Measurements from ENCODE around the gene RAD51AP1. TPM values are rescaled to one million over a fixed set of nuclear protein-coding genes. Genes with fewer than 3 reads are reported as not detected.

The RAD51AP1 gene
- total and polyA plus RNA-seq, 5 donors, result 0.28 to 1.9 (median 1.4) TPM

DNA sequence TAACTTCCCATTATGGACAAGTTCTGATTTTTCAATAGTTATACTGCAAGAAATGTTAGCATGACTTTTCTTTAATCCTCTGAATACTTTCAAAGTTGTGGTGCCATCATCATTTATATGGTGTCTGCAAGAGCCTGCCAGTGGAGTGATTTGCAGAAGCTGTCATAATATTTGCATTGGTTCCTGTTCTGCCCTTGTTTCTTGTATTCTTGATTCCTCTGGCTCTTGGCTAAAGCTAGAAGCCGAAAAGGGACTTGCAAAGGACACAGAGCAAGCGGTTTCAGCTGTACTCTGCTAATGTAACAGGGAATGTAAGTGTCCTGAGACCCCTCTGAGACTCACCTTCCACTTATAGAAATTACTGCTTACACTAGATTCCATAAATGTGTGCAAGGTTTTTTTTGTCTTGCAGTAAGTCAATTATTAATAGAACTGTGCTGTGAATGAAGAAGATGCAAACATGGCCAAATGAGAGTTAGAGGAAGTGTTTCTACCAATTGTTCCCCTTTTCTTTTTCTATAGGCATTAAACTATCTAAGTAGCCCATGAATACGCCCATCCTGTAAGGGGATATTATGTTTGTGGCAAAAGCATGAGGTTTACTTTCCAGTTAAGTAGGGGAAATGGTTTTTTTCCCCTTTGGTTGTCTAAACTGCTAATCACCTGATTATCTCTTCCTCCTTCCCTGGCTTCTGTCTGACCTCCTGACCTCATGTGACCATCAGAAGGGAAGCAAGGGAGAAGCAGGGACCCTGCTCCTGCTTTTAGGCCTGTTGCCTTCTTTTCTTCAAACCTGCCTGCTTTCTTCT is 28.6 kb downstream of the RAD51AP1 start:
- no peaks in the 10 kb centered on the region for H3K27me3 ChIP-seq (ENCODE audit: control insufficient read depth, insufficient read depth)
- intact Hi-C loops (cut with DNase I), result no loop called here
- no peaks in the 10 kb centered on the region for H3K4me1 ChIP-seq (ENCODE audit: control insufficient read depth, insufficient read depth, low read length)
- peak in 1 of 2 donors; percentile 50 for ATAC-seq
- H3K4me3 ChIP-seq (ENCODE audit: low read length), result no peak overlapping the region
- WGBS, result 66% methylated on average over 3 of the region's 3 CpGs
- no peaks in the 10 kb centered on the region for H3K9me3 ChIP-seq (ENCODE audit: control insufficient read depth, low read length)
- H3K27ac ChIP-seq (ENCODE audit: low read length), result no peak overlapping the region
- DNase-seq, result no peak

- Histone ChIP-seq H3K27me3 (ENCODE audit: control insufficient read depth, insufficient read depth) (no peaks in the 10 kb centered on the region), H3K4me1 (ENCODE audit: control insufficient read depth, insufficient read depth, low read length) (no peaks in the 10 kb centered on the region), H3K4me3 (ENCODE audit: low read length) (no peak overlapping the region), H3K9me3 (ENCODE audit: control insufficient read depth, low read length) (no peaks in the 10 kb centered on the region), H3K27ac (ENCODE audit: low read length) (no peak overlapping the region)
- no peak for DNase-seq
- no peak for ATAC-seq
- intact Hi-C loops (cut with DNase I), result no loop called here
- WGBS, result 93% methylated on average over 4 of the region's 4 CpGs
Observed at GRCh38 chr12:4569261-4569660, 30.6 kb downstream of the RAD51AP1 start.

DNA sequence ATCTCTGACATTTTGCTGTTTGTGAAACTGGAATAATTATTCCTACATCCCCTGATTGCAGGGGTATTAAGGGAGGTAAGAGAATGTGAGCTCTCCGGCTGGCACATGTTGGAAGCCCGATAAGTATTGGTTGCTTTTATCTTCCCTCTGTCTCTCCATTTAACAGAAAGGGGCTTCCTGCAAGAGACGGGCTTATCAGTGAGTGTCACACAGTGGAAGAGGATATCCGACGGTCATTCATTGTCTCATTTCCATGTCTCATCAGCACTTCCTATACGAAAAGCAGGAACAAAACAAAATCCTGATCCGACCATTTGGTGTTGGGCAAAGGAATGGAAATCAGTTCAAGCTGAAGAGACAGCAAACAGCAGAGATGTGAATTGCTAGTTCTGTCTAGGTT is 34.0 kb downstream of the RAD51AP1 start:
- Histone ChIP-seq H3K9me3 (ENCODE audit: control insufficient read depth, low read length) (no peaks in the 10 kb centered on the region), H3K27ac (ENCODE audit: low read length) (no peak overlapping the region), H3K27me3 (ENCODE audit: control insufficient read depth, insufficient read depth) (no peaks in the 10 kb centered on the region), H3K4me3 (ENCODE audit: low read length) (no peak overlapping the region), H3K4me1 (ENCODE audit: control insufficient read depth, insufficient read depth, low read length) (no peaks in the 10 kb centered on the region)
- DNase-seq, result no peak
- intact Hi-C loops (cut with DNase I), result no loop called here
- 28% methylated on average over 7 of the region's 7 CpGs for WGBS
- no peak for ATAC-seq

DNA sequence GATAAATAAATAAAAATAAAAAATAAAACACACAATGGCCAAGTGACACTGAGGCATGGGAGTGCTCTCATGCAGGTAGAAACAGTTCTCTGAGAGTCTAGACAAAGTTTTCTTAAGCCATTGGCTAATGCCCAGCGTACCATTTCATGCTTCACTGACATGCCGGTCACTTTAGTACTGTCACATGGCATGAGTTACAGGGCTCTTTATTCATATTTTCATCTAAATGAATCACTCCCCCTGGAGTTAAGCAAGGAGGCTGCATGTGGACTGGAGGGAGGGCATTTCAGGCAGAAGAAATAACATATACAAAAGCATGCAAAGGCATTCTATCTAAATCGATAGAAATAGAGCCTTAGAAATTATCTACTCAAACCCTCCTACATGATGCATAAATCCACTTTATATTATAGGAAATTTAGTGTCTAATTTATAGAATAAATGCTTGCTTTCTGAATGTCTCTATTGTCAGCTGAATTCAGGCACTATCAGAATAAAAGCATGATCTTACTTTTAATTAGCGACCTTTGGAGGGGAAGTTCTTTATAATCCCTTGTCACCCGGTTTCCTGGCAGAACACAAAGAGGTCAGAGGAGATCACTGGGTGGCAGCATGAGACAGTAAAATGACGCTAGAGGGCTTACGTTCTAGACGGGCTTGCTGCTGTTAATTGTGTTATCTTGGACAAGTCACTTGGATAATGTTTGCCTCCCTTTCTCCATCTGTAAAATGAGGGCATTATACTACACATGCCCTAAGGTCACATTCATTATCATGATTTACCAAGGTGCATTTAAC is 40.8 kb downstream of the RAD51AP1 start:
- intact Hi-C loops (cut with DNase I), result no loop called here
- H3K27me3 ChIP-seq (ENCODE audit: control insufficient read depth, insufficient read depth), result no peaks in the 10 kb centered on the region
- 28% methylated on average over 8 of the region's 8 CpGs for WGBS
- no peaks in the 10 kb centered on the region for H3K9me3 ChIP-seq (ENCODE audit: control insufficient read depth, low read length)
- H3K4me3 ChIP-seq (ENCODE audit: low read length), result no peak overlapping the region
- no peak overlapping the region for H3K27ac ChIP-seq (ENCODE audit: low read length)
- peak in 1 of 2 donors; percentile 46 for ATAC-seq
- DNase-seq, result no peak
- H3K4me1 ChIP-seq (ENCODE audit: control insufficient read depth, insufficient read depth, low read length), result no peaks in the 10 kb centered on the region

DNA sequence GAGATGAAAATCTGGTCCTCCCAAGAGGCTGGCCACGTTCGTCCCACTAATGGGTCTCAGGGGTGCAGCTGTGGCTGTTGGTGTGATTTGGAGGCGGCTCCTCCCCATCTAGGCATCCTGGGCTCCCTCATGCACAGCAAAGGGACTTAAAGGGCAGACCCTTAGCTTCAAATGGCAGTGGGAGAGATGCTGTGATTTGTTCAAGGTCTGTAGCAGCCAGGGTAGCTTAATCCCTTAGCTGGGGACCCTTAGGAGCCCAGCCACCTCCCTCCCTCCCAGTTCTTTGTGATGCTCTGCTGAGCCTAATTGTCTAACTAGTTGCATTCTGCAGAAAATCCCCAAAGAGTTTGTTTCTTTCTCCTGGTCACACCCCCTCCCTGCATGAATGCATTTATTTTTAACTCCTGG is 41.6 kb downstream of the RAD51AP1 start:
- no peak overlapping the region for H3K4me3 ChIP-seq (ENCODE audit: low read length)
- intact Hi-C loops (cut with DNase I), result no loop called here
- ATAC-seq, result no peak
- no peaks in the 10 kb centered on the region for H3K9me3 ChIP-seq (ENCODE audit: control insufficient read depth, low read length)
- 55% methylated on average over 3 of the region's 3 CpGs for WGBS
- H3K4me1 ChIP-seq (ENCODE audit: control insufficient read depth, insufficient read depth, low read length), result no peaks in the 10 kb centered on the region
- no peak for DNase-seq
- H3K27ac ChIP-seq (ENCODE audit: low read length), result no peak overlapping the region
- no peaks in the 10 kb centered on the region for H3K27me3 ChIP-seq (ENCODE audit: control insufficient read depth, insufficient read depth)

GRCh38 chr12:4584281-4584680 is 45.6 kb downstream of the RAD51AP1 start:
- no peak for ATAC-seq
- H3K9me3 ChIP-seq (ENCODE audit: control insufficient read depth, low read length), result no peaks in the 10 kb centered on the region
- H3K4me1 ChIP-seq (ENCODE audit: control insufficient read depth, insufficient read depth, low read length), result no peaks in the 10 kb centered on the region
- DNase-seq, result no peak
- H3K27me3 ChIP-seq (ENCODE audit: control insufficient read depth, insufficient read depth), result no peaks in the 10 kb centered on the region
- 86% methylated on average over 6 of the region's 6 CpGs for WGBS
- no peak overlapping the region for H3K4me3 ChIP-seq (ENCODE audit: low read length)
- no peak overlapping the region for H3K27ac ChIP-seq (ENCODE audit: low read length)
- intact Hi-C loops (cut with DNase I), result no loop called here

- no peaks in the 10 kb centered on the region for H3K27me3 ChIP-seq (ENCODE audit: control insufficient read depth, insufficient read depth)
- ATAC-seq, result no peak
- no peaks in the 10 kb centered on the region for H3K4me1 ChIP-seq (ENCODE audit: control insufficient read depth, insufficient read depth, low read length)
- intact Hi-C loops (cut with DNase I), result no loop called here
- 55% methylated on average over 7 of the region's 7 CpGs for WGBS
- no peak overlapping the region for H3K27ac ChIP-seq (ENCODE audit: low read length)
- no peak overlapping the region for H3K4me3 ChIP-seq (ENCODE audit: low read length)
- no peak for DNase-seq
- H3K9me3 ChIP-seq (ENCODE audit: control insufficient read depth, low read length), result no peaks in the 10 kb centered on the region
Observed at GRCh38 chr12:4584896-4585295, 46.2 kb downstream of the RAD51AP1 start.

DNA sequence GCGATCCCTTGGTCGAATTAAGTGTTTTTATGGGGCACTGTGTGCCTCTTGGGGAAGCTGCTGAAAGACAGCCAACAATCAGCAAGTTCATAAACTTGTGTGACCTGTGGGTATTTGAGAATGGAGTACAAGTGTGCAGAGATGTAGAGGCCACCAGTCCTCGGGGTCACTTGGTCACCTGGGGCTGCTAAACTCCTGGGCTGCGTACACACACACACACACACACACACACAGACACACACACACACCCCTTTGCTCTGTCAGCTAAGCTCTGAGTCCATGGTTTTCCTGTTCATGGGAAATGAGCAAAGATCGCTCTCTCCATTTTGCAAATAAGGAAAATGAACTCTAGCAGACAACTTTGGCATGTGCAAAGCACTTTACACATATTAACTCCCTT is 47.8 kb downstream of the RAD51AP1 start:
- Histone ChIP-seq H3K4me1 (ENCODE audit: control insufficient read depth, insufficient read depth, low read length) (no peaks in the 10 kb centered on the region), H3K27ac (ENCODE audit: low read length) (no peak overlapping the region), H3K4me3 (ENCODE audit: low read length) (no peak overlapping the region), H3K27me3 (ENCODE audit: control insufficient read depth, insufficient read depth) (no peaks in the 10 kb centered on the region), H3K9me3 (ENCODE audit: control insufficient read depth, low read length) (no peaks in the 10 kb centered on the region)
- intact Hi-C loops (cut with DNase I), result no loop called here
- DNase-seq (no peak), ATAC-seq (no peak)
- WGBS, result 63% methylated on average over 5 of the region's 5 CpGs

- 66% methylated on average over 9 of the region's 9 CpGs for WGBS
- no peaks in the 10 kb centered on the region for H3K9me3 ChIP-seq (ENCODE audit: control insufficient read depth, low read length)
- H3K27ac ChIP-seq (ENCODE audit: low read length), result no peak overlapping the region
- no peaks in the 10 kb centered on the region for H3K27me3 ChIP-seq (ENCODE audit: control insufficient read depth, insufficient read depth)
- no peak for ATAC-seq
- intact Hi-C loops (cut with DNase I), result no loop called here
- no peaks in the 10 kb centered on the region for H3K4me1 ChIP-seq (ENCODE audit: control insufficient read depth, insufficient read depth, low read length)
- H3K4me3 ChIP-seq (ENCODE audit: low read length), result no peak overlapping the region
- no peak for DNase-seq
Observed at GRCh38 chr12:4587108-4587507, 48.4 kb downstream of the RAD51AP1 start.

DNA sequence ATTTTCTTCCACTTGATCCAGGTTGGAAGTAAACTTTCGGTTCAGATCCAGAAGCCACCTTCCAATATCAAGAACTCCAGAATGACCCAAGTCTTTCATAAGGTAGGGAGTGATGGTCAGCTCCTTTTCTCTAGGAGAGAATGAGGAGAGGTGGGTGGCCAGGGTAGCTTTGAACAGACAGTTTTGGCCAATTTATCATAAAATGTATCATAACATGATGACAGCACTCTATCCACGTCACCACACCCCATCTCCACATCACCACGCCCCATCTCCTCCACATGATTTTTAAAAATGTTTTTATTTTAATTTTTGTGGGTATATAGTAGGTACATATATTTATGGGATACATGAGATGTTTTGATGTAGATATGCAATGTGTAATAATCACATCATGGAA is 50.2 kb downstream of the RAD51AP1 start:
- Histone ChIP-seq H3K4me1 (ENCODE audit: control insufficient read depth, insufficient read depth, low read length) (no peaks in the 10 kb centered on the region), H3K4me3 (ENCODE audit: low read length) (no peak overlapping the region), H3K27ac (ENCODE audit: low read length) (no peak overlapping the region), H3K27me3 (ENCODE audit: control insufficient read depth, insufficient read depth) (no peaks in the 10 kb centered on the region), H3K9me3 (ENCODE audit: control insufficient read depth, low read length) (no peaks in the 10 kb centered on the region)
- no peak for DNase-seq
- ATAC-seq, result no peak
- WGBS, result 97% methylated on average over 3 of the region's 3 CpGs
- intact Hi-C loops (cut with DNase I), result no loop called here

- Histone ChIP-seq H3K9me3 (ENCODE audit: control insufficient read depth, low read length) (no peaks in the 10 kb centered on the region), H3K27me3 (ENCODE audit: control insufficient read depth, insufficient read depth) (no peaks in the 10 kb centered on the region), H3K4me3 (ENCODE audit: low read length) (no peak overlapping the region), H3K4me1 (ENCODE audit: control insufficient read depth, insufficient read depth, low read length) (no peaks in the 10 kb centered on the region), H3K27ac (ENCODE audit: low read length) (no peak overlapping the region)
- DNase-seq (no peak), ATAC-seq (no peak)
- intact Hi-C loops (cut with DNase I), result no loop called here
- WGBS, result 57% methylated on average over 2 of the region's 2 CpGs
Observed at GRCh38 chr12:4589941-4590340, 51.3 kb downstream of the RAD51AP1 start.
